NK-92 (cell line): ENCODE results near the gene FGF14.

Source experiments
- DNase-seq: peaks from one replicate; lab custom pipeline; 2025; ENCODE audit not compliant: unreplicated experiment; lab: John Stamatoyannopoulos, UW

FGF14 gene

GRCh38 chr13:101996954-101997353 is 404.9 kb downstream of the FGF14 start:
- DNase-seq: no peak

GRCh38 chr13:101989798-101990350 is 412.0 kb downstream of the FGF14 start:
- DNase-seq: no peak

GRCh38 chr13:101988140-101988539 is 413.7 kb downstream of the FGF14 start:
- no peak for DNase-seq

- no peak for DNase-seq
These were observed 415.5 kb downstream of the FGF14 start for GRCh38 chr13:101986316-101986715.

GRCh38 chr13:101985321-101985720 is 416.5 kb downstream of the FGF14 start:
- no peak for DNase-seq

GRCh38 chr13:101982903-101983302 is 418.9 kb downstream of the FGF14 start:
- no peak for DNase-seq

GRCh38 chr13:101979825-101980224 is 422.0 kb downstream of the FGF14 start:
- DNase-seq: no peak

GRCh38 chr13:101978552-101979315 is 423.1 kb downstream of the FGF14 start:
- DNase-seq: no peak

- DNase-seq: no peak
These were observed 424.4 kb downstream of the FGF14 start for GRCh38 chr13:101977475-101977874.

- no peak for DNase-seq
These were observed 429.7 kb downstream of the FGF14 start for GRCh38 chr13:101972191-101972590.

GRCh38 chr13:101970341-101970740 is 431.5 kb downstream of the FGF14 start:
- DNase-seq: no peak

- DNase-seq: no peak
These were observed 434.1 kb downstream of the FGF14 start for GRCh38 chr13:101967781-101968180.

- no peak for DNase-seq
These were observed 434.6 kb downstream of the FGF14 start for GRCh38 chr13:101967216-101967615.

- no peak for DNase-seq
These were observed 436.8 kb downstream of the FGF14 start for GRCh38 chr13:101965096-101965495.

- DNase-seq: no peak
These were observed 442.8 kb downstream of the FGF14 start for GRCh38 chr13:101959016-101959415.

GRCh38 chr13:101955764-101956163 is 446.1 kb downstream of the FGF14 start:
- DNase-seq: no peak

GRCh38 chr13:101951114-101951513 is 450.7 kb downstream of the FGF14 start:
- DNase-seq: no peak

- no peak for DNase-seq
These were observed 452.2 kb downstream of the FGF14 start for GRCh38 chr13:101949681-101950080.

GRCh38 chr13:101946401-101946800 is 455.4 kb downstream of the FGF14 start:
- no peak for DNase-seq

GRCh38 chr13:101945435-101945834 is 456.4 kb downstream of the FGF14 start:
- no peak for DNase-seq

GRCh38 chr13:101944521-101944920 is 457.3 kb downstream of the FGF14 start:
- no peak for DNase-seq

- DNase-seq: no peak
These were observed 459.2 kb downstream of the FGF14 start for GRCh38 chr13:101942535-101943157.
